H9 (cell line): ENCODE measurements around the gene COMTD1. TPM values are rescaled to one million over a fixed set of nuclear protein-coding genes. Genes with fewer than 3 reads are reported as not detected.

Experiments used
- DNase-seq: peaks from one replicate; pipeline ENCODE4 v3.0.0-alpha.2; 2017
- H2AFZ ChIP-seq: one replicate; pipeline ENCODE4 v1.6.1; 2013; ENCODE audit warnings: mild to moderate bottlenecking, low read length, control low read depth, moderate library complexity
- H2AK5ac ChIP-seq: 2 replicates; pipeline ENCODE4 v1.6.1; 2013; ENCODE audit warnings: low read length, control low read depth, mixed read lengths; ENCODE audit not compliant: insufficient read length
- H2BK120ac ChIP-seq: one replicate; pipeline ENCODE4 v1.6.1; 2013; ENCODE audit warnings: low read depth, mild to moderate bottlenecking, low read length, control low read depth, inconsistent platforms; ENCODE audit not compliant: poor library complexity, severe bottlenecking
- H2BK12ac ChIP-seq: 2 replicates; pipeline ENCODE4 v1.6.1; 2013; ENCODE audit warnings: low read length, control low read depth, mixed read lengths, low read depth; ENCODE audit not compliant: insufficient read length
- H2BK15ac ChIP-seq: 2 replicates; pipeline ENCODE4 v1.6.1; 2013; ENCODE audit warnings: low read depth, low read length, control low read depth
- H2BK20ac ChIP-seq: one replicate; pipeline ENCODE4 v1.6.1; 2013; ENCODE audit warnings: low read depth, mild to moderate bottlenecking, low read length, control low read depth, inconsistent platforms; ENCODE audit not compliant: poor library complexity, severe bottlenecking
- H2BK5ac ChIP-seq: 2 replicates; pipeline ENCODE4 v1.6.1; 2013; ENCODE audit warnings: low read length, control low read depth, mixed read lengths; ENCODE audit not compliant: insufficient read length
- H3K14ac ChIP-seq: 2 replicates; pipeline ENCODE4 v1.6.1; 2013; ENCODE audit warnings: low read length, control low read depth; ENCODE audit not compliant: insufficient read depth
- H3K18ac ChIP-seq: 2 replicates; pipeline ENCODE4 v1.6.1; 2013; ENCODE audit warnings: low read depth, mild to moderate bottlenecking, mixed read lengths, low read length, control low read depth; ENCODE audit not compliant: insufficient read length
- H3K23ac ChIP-seq: 2 replicates; pipeline ENCODE4 v1.6.1; 2013; ENCODE audit warnings: low read length, control low read depth, mixed read lengths, low read depth; ENCODE audit not compliant: insufficient read length
- H3K23me2 ChIP-seq: 2 replicates; pipeline ENCODE4 v1.6.1; 2013; ENCODE audit warnings: low read depth, mild to moderate bottlenecking, mixed read lengths, low read length, control low read depth; ENCODE audit not compliant: insufficient read length, poor library complexity, severe bottlenecking
- H3K27ac ChIP-seq: 2 replicates; pipeline ENCODE4 v1.5.1; 2013; ENCODE audit warnings: low read length, control low read depth, mixed read lengths, low read depth; ENCODE audit not compliant: insufficient read length
- H3K27me3 ChIP-seq: 2 replicates; pipeline ENCODE4 v1.6.1; 2013; ENCODE audit warnings: low read length, control low read depth, inconsistent platforms; ENCODE audit not compliant: insufficient read depth
- H3K4ac ChIP-seq: 2 replicates; pipeline ENCODE4 v1.6.1; 2013; ENCODE audit warnings: low read depth, mild to moderate bottlenecking, control low read depth, inconsistent platforms, low read length, moderate library complexity
- H3K4me1 ChIP-seq: 2 replicates; pipeline ENCODE4 v1.6.1; 2013; ENCODE audit warnings: low read length, control low read depth, inconsistent platforms; ENCODE audit not compliant: insufficient read depth
- H3K4me2 ChIP-seq: 2 replicates; pipeline ENCODE4 v1.6.1; 2013; ENCODE audit warnings: low read length, control low read depth, mixed read lengths; ENCODE audit not compliant: insufficient read length, insufficient read depth
- H3K56ac ChIP-seq: 2 replicates; pipeline ENCODE4 v1.6.1; 2013; ENCODE audit warnings: low read depth, mild to moderate bottlenecking, mixed read lengths, low read length, control low read depth; ENCODE audit not compliant: insufficient read length
- H3K79me1 ChIP-seq: 2 replicates; pipeline ENCODE4 v1.6.1; 2013; ENCODE audit warnings: low read depth, mild to moderate bottlenecking, moderate library complexity, low read length, control low read depth, inconsistent platforms; ENCODE audit not compliant: insufficient read depth, poor library complexity, severe bottlenecking
- H3K79me2 ChIP-seq: 2 replicates; pipeline ENCODE4 v1.6.1; 2013; ENCODE audit warnings: low read length, control low read depth, inconsistent platforms; ENCODE audit not compliant: insufficient read depth
- H3K9ac ChIP-seq: 2 replicates; pipeline ENCODE4 v1.6.1; 2013; ENCODE audit warnings: low read length, control low read depth, mixed read lengths; ENCODE audit not compliant: insufficient read length; ENCODE audit errors: extremely low read depth
- H3K9me3 ChIP-seq: one replicate; pipeline ENCODE4 v1.6.1; 2013; ENCODE audit warnings: low read depth, low read length, inconsistent platforms; ENCODE audit not compliant: control insufficient read depth
- H3T11ph ChIP-seq: one replicate; pipeline ENCODE4 v1.6.1; 2013; ENCODE audit warnings: mild to moderate bottlenecking, low read length, control low read depth, inconsistent platforms
- H4K20me1 ChIP-seq: one replicate; pipeline ENCODE4 v1.6.1; 2013; ENCODE audit not compliant: control insufficient read depth, insufficient read length, insufficient read depth
- H4K5ac ChIP-seq: 2 replicates; pipeline ENCODE4 v1.6.1; 2013; ENCODE audit warnings: low read depth, mild to moderate bottlenecking, mixed read lengths, low read length, control low read depth; ENCODE audit not compliant: insufficient read length
- H4K8ac ChIP-seq: replicated peaks from 2 replicates; pipeline ENCODE4 v1.6.1; 2013; ENCODE audit warnings: low read length, control low read depth, mixed read lengths, low read depth; ENCODE audit not compliant: insufficient read length
- H4K91ac ChIP-seq: 2 replicates; pipeline ENCODE4 v1.6.1; 2013; ENCODE audit warnings: low read depth, mild to moderate bottlenecking, moderate library complexity, mixed read lengths, low read length, control low read depth; ENCODE audit not compliant: insufficient read length
- H3K27ac Mint-ChIP-seq, 3 experiments: 2 replicates in 2 of 3; 3 replicates in 1 of 3; pipeline ENCODE4 v1.8.0; 2020 to 2021; ENCODE audit warnings: mixed read lengths in 3 of 3, mild to moderate bottlenecking in 1 of 3, moderate library complexity in 1 of 3
- H3K27me3 Mint-ChIP-seq: 2 replicates; pipeline ENCODE4 v1.8.0; 2021; ENCODE audit warnings: low read depth, mild to moderate bottlenecking, moderate library complexity, mixed read lengths
- H3K36me3 Mint-ChIP-seq, 3 experiments: 2 replicates in 2 of 3; 3 replicates in 1 of 3; pipeline ENCODE4 v1.8.0; 2020 to 2021; ENCODE audit warnings: low read depth in 3 of 3, mixed read lengths in 3 of 3; ENCODE audit not compliant: insufficient read depth in 1 of 3
- H3K4me1 Mint-ChIP-seq, 2 experiments: 2 replicates each; pipeline ENCODE4 v1.8.0; 2020; ENCODE audit warnings: mixed read lengths in 2 of 2
- H3K4me3 Mint-ChIP-seq, 2 experiments: 2 replicates in 1 of 2; 3 replicates in 1 of 2; pipeline ENCODE4 v1.8.0; 2020 to 2021; ENCODE audit warnings: mild to moderate bottlenecking in 2 of 2, mixed read lengths in 2 of 2, moderate library complexity in 1 of 2
- H3K9me3 Mint-ChIP-seq, 2 experiments: 2 replicates in 1 of 2; 3 replicates in 1 of 2; pipeline ENCODE4 v1.8.0; 2020; ENCODE audit warnings: mild to moderate bottlenecking in 2 of 2, mixed read lengths in 2 of 2, moderate library complexity in 1 of 2
- CTCF ChIP-seq: fragments of 200-600 bp; sonication (generic); conservative IDR thresholded peaks from 3 replicates; pipeline ENCODE4 v1.8.0; 2021; ENCODE audit warnings: antibody characterized with exemption, mild to moderate bottlenecking
- WGBS: extraction: QIAGEN DNeasy Blood & Tissue Kit; methylation state at CpG from one replicate; pipeline ENCODE4 v1.1.7; 2013; ENCODE audit warnings: missing lambda C conversion rate, low lambda C conversion rate, mixed read lengths; ENCODE audit not compliant: insufficient read length; ENCODE audit errors: extremely low coverage; 5-methylcytosine and 5-hydroxymethylcytosine counted together
- total RNA-seq: library from RNA; stranded (reverse); gene quantifications from 2 replicates; pipeline ENCODE4 v1.2.1, GENCODE V29; 2021

The COMTD1 gene
- total RNA-seq, 1 experiment from 2014 or later = 28.3 TPM

GRCh38 chr10:75202321-75203045 is 33.3 kb downstream of the COMTD1 start:
- H3K9me3 Mint-ChIP-seq = no peaks in the 10 kb centered on the region
- Histone ChIP-seq H2BK5ac (no peak overlapping the region), H4K20me1 (no peaks in the 10 kb centered on the region), H3K79me2 (no peaks in the 10 kb centered on the region), H2BK15ac (no peak overlapping the region), H3K4me1 (peaks cover 5% of the 10 kb centered on the region; the same call in 1 of the 2 replicates), H3K4ac (no peak overlapping the region), H3K27ac (no peak overlapping the region), H4K8ac (no peak overlapping the region), H3K23me2 (no peaks in the 10 kb centered on the region), H3K9me3 (no peaks in the 10 kb centered on the region), H4K5ac (no peak overlapping the region), H2BK120ac (no peak overlapping the region), H3K27me3 (no peaks in the 10 kb centered on the region), H3K14ac (no peak overlapping the region), H3K4me2 (no peak overlapping the region), H3K56ac (no peak overlapping the region), H3T11ph (no peak overlapping the region), H3K18ac (peak overlapping the region; percentile 57), H4K91ac (no peak overlapping the region), H3K23ac (no peak overlapping the region), H3K79me1 (no peaks in the 10 kb centered on the region), H2BK20ac (no peak overlapping the region), H3K9ac (no peak overlapping the region), H2AFZ (no peak overlapping the region), H2AK5ac (no peak overlapping the region), H2BK12ac (no peak overlapping the region)
- no peaks in the 10 kb centered on the region for H3K27me3 Mint-ChIP-seq
- no peaks in the 10 kb centered on the region; a peak in 2 of 7 replicates for H3K36me3 Mint-ChIP-seq
- H3K4me3 Mint-ChIP-seq = no peak overlapping the region; a peak in 1 of 5 replicates
- no peak for TF ChIP-seq CTCF
- no peak for DNase-seq
- peaks cover 10% of the 10 kb centered on the region in 2 experiments for H3K4me1 Mint-ChIP-seq
- WGBS = no CpG with 5 or more reads among the region's 1 CpG
- peak overlapping the region in 1 of 3 experiments; percentile 8; a peak in 2 of 7 replicates for H3K27ac Mint-ChIP-seq
